ENCODE results near the gene BEX4.

GRCh38 chrX:103250977-103251376 is 36.1 kb downstream of the BEX4 start:
- TF ChIP-seq OSR1 (CRISPR knock-in tag; IDR thresholded peaks at IDR 0.05) (no peak), SNAI2 (CRISPR knock-in tag; IDR thresholded peaks at IDR 0.05) (no peak), TSHZ2 (CRISPR knock-in tag; IDR thresholded peaks at IDR 0.05) (no peak), ZFP3 (CRISPR knock-in tag; IDR thresholded peaks at IDR 0.05) (no peak), TCF4 (CRISPR knock-in tag; IDR thresholded peaks at IDR 0.05; ENCODE audit: borderline replicate concordance) (no peak), BACH2 (CRISPR knock-in tag; IDR thresholded peaks at IDR 0.05; ENCODE audit: borderline replicate concordance) (no peak), TOX (CRISPR knock-in tag; IDR thresholded peaks at IDR 0.05; ENCODE audit: borderline replicate concordance) (no peak), RARB (CRISPR knock-in tag; IDR thresholded peaks at IDR 0.05) (no peak), ZNF8 (CRISPR knock-in tag; IDR thresholded peaks at IDR 0.05) (no peak), ZFP30 (CRISPR knock-in tag; IDR thresholded peaks at IDR 0.05) (no peak), ARNTL (CRISPR knock-in tag; IDR thresholded peaks at IDR 0.05; ENCODE audit: borderline replicate concordance, low read depth) (no peak)
- TF ChIP-seq, protein P1, sequence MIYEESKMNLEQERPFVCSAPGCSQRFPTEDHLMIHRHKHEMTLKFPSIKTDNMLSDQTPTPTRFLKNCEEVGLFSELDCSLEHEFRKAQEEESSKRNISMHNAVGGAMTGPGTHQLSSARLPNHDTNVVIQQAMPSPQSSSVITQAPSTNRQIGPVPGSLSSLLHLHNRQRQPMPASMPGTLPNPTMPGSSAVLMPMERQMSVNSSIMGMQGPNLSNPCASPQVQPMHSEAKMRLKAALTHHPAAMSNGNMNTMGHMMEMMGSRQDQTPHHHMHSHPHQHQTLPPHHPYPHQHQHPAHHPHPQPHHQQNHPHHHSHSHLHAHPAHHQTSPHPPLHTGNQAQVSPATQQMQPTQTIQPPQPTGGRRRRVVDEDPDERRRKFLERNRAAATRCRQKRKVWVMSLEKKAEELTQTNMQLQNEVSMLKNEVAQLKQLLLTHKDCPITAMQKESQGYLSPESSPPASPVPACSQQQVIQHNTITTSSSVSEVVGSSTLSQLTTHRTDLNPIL (CRISPR knock-in tag; IDR thresholded peaks at IDR 0.05; ENCODE audit: low read depth): no peak
- TF ChIP-seq, protein P2, sequence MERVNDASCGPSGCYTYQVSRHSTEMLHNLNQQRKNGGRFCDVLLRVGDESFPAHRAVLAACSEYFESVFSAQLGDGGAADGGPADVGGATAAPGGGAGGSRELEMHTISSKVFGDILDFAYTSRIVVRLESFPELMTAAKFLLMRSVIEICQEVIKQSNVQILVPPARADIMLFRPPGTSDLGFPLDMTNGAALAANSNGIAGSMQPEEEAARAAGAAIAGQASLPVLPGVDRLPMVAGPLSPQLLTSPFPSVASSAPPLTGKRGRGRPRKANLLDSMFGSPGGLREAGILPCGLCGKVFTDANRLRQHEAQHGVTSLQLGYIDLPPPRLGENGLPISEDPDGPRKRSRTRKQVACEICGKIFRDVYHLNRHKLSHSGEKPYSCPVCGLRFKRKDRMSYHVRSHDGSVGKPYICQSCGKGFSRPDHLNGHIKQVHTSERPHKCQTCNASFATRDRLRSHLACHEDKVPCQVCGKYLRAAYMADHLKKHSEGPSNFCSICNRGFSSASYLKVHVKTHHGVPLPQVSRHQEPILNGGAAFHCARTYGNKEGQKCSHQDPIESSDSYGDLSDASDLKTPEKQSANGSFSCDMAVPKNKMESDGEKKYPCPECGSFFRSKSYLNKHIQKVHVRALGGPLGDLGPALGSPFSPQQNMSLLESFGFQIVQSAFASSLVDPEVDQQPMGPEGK (CRISPR knock-in tag; IDR thresholded peaks at IDR 0.05; ENCODE audit: borderline replicate concordance): no peak

Data from SK-N-SH treated with all-trans-retinoic acid at 6 μM for 48 hours (cell line).